Measurements from ENCODE around the gene TUB.

Gene TUB

DNA sequence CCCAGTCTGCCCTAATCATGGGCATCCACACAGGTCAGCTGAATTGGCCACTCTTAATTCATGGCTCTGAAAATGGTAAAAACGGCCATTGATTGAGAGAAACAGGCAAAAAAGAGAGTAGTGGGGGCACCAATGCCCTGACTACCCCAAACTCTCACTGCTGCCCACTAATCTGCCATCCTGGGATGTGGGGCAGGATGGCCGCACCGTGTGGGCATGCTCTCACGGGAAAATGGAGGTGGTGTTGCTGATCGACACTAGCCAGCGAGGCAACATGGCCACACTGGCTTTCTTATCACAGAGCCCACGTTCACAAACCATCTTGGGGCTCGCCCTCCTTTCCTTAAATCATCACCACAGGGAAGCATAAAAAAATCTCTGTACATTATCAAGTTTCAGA lies 11.2 kb upstream of the TUB start:
- no peak for DNase-seq (ENCODE audit: low spot score)

DNA sequence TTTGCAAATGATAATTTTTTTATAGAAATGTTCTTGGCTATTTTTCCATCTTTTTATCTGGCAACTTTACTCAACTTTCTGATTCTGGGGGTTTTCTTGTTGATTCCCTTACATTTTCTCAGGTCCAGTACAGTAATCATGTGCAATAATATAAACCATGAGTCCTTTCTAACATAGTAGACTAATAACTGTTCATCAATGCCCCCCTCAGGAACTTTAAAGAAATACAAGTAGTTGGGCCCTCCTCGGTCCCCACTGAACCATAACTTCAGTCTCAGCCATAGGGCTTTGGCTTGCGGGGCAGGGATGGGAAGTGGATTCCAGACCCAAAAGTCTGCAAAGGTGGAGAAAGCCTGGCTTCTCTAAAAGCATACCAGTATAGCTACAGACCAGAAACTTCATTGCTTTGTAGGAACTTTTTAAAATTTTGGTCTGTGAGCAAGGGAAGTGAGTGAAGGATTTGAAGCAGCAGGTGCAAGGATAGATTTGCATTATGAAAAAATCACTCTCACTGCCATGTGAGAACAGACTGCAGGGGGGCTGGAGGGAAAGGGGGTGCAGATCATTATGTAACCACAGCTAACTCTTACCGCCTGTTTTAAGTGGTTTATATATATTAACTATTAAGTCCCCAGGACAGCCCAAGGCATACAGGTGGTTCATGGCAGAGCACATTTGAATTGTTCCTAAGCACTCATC lies 10.4 kb upstream of the TUB start:
- peak; percentile 65 for DNase-seq (ENCODE audit: low spot score)

DNA sequence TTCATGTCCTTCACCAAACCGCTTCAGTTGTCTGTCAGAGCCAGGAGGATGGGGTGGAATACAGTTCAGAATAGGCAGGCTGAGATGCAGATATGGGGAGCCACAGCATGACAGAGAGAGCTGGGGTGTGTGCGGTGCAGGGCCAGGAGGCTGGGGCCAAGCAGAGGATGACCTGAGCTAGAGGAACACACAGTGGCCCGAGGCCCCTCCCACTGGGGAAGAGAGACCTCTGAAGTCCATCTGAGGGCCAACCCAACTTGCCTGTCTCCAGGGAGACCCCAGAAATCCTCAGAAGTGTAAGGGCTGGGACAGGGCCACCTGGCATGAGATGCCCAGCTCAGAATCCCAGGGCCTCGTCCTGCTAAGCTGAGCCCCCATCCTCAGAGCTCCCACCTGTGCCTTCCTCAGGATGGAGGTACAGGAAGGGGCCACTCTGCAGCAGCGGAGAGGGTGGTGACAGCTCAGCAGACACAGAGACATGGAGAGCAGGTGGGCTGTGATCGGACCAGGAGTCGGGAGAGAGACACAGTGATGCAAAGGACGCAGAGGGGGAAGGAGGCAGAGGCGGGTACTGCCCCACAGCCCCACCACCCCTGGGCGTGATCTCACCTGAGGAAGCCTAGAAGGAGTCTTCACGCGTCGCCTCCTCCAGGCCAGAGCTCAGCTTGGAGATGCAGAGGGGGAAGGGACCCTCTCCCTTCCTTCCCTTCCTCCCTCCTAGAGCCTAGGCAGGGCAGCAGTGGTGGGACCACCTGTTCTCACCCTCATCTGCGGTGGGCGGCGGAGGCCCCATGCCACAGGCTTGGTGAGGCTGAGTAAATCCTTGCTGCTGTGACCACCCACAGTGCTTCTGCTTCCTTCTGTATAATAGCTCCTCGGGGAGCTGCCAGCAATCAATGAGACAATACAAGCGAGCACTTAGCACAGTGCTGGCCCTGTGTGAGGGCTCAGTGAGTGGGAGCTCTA lies 9.1 kb upstream of the TUB start:
- DNase-seq (ENCODE audit: low spot score): no peak

DNA sequence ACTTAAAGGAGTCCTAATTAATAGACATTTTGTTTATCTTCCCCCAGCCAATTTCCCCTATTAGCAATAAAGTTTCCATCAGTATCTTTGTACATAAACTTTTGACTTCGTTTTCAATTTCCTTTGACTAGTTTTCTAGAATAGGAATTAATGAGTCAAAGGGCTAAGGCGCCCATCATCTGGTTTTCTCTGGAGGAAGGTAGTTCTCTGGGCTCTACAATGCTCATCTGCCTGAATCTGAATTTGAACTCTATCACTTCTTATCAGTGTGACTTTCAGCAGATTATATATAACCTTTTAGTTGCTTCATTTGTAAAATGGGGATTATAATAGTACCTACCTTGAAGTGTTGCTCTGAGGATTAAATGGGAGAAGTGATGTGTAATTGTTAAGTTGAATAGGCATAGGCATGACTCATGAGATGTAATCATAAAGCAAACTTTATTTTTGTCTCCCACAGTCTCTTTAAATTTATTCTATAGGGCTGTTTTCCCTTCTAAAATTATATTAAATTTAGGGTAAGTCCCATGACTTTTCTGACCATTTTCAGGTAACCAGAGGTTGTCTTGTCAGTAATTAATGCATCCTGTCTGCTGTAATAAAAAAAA lies 5.8 kb upstream of the TUB start:
- DNase-seq (ENCODE audit: low spot score): no peak

DNA sequence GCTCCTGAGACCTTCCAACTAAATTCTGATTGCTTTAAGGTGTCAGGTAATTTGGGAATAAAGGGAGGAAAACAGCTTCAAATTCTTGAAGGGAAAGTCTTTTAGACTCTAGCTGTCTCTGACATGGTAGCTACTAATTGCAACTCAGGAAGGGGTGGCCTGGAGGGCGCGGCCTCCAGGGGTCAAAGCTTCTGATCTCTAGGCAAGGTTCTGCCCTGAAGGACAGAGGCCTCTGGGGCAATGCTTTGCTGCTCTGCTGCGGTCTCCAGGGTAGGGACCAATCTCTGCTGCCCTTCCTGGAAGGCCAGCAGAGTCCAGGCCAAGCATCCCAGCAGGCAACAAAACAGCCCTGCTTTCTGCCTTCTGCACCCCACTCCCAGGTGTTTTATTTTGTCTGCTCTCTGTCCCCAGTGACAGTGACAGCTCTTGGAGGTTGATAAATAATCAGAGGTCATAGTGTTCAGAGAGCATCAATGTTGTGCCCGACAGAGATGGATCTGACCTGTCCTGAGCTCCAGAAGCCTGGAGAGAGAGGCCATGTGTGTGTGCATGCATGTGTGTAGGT lies 1.8 kb upstream of the TUB start:
- no peak for DNase-seq (ENCODE audit: low spot score)

DNA sequence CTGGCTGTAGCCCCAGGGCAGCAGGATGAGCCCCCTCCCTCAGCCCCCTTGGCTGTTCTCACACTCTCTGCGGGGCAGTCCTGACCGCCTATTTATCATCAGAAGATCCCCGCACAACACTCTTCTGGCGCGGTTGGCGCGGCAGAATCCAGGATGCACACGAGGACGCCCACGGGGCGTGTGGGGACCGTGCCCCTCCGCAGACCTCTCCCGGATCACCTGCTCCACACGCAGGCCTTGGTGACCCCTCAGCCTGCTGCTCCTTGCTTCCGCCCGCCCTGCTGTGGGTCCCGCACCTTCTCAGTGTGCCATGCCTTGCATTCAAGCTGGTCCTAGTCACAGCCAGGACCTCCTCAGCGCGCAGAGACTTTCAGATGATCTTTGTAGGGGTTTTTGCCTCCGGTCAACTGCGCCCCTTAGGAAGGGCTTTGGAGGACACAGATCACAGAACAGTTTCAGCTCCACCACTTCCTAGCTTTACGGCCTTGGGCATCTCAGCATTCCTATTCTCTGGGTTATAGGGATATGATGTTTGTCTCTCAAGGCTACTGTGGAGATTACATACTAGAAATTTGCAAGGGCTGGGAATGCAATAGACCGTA lies 841 bp upstream of the TUB start:
- DNase-seq (ENCODE audit: low spot score): no peak

DNA sequence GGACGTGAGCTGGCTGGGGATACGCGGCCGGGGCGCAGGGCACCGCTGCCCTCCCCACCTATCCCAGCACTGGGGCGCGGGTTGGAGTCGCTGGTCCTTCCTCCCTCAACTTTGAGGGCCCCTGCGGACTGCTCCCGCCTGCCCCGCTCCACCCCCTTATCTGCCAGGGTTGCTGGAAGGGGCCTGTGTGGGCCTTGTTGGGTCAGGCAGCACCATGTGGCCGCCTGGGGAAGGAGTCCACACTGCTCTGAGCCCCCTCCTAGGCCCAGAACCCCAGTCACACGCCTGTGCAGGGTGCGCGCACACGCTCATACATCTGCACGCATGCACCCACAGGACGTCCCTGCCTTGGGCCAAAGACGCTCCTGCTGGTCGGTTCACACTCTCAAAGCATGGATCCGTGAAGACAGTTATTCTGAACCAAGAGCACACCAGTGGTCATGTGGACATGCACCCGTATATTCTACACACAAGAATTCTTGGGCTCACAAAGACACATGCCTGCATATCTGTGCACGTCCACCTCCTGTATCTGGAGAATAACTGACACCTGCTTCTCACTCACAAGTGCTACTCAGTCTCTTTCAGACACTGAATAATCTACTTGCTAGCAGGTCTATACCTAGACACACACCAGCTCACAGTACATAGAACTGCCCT lies 710 bp downstream of the TUB start:
- DNase-seq (ENCODE audit: low spot score): no peak

DNA sequence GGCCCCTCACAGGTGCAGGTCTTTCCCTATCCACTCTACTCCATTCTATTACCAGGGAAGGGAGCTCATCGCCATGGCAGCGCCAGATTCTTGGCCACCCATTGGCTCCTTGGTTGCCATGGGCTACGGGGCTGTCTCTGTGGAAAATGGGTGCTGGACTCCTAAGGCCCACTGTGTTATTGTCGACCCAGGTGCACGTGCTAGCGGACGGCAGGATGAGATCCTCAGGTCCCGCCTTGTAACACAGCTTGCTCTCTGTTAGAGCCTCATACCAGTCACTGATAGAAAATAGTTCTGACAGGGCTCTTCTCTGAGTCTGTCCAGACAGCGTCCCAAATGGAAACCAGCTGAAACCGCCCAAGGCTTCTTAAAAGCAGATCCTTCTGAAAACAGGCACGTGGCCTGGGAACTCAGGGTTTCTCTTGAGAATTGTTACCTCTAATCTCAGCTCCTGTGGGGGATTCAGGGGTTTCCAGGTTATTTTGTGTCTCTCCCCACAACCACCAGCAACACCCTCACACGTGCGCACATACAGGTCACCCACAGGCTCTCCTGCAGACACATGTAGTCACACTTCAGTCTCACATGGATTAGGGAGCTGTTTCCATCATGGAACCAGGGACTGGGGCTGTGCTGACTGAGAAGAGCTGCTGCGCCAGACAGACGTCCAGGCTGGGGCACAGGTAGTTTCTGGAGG lies 1.5 kb downstream of the TUB start:
- no peak for DNase-seq (ENCODE audit: low spot score)

DNA sequence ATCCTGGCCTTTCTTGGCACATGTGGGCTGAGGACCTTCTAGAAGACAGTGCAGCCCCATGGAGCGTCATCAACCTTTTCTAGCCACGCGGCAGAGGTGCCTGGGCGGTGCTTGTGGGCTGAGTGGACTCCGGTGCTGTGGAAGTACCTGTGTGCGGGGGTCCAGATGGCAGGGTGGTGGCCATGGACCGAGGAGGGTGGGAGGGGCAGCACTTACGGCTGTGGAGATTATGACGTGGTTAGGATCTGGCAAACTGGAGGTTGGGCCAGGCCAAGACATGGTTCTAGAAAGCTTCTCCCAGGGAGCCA lies 2.0 kb downstream of the TUB start:
- no peak for DNase-seq (ENCODE audit: low spot score)

DNA sequence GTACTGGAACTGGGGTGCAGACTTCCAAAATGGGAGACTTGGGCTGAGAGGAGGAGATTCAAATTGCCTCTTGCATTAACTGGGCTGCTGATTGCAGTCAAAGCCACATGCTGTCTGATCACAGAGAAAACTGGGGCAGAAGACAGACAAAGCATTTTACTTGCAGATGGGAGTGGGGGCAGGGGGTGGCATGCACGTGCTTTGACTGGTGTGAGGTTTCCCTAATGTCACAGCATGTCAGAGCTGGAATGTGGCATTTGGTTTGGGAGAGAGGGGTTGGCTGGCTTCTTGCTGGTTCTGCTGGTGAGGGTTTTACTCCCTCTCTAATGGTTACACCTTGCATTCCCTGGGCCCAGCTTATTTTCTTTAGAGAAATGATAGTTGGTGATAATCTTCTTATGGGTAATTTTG lies 2.9 kb downstream of the TUB start:
- no peak for DNase-seq (ENCODE audit: low spot score)

DNA sequence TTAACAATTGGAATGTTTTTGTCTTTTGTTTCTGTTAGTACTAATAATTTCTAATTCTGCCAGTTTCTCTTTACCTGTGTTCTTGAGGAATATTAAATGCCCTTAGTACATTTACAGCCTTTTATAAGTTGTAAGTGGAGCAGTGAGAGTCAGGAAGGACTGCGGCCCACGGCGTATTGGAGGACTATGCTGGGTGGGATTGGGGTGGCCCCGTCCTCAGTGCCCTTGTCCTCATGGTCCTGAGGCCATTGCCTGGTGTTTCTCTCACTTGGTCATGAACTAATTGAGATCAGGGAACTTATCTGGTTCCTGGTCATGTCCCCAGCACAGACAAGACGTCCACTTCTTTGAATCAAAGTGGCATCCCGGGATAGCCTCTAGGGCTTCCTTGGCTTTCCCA lies 3.3 kb downstream of the TUB start:
- DNase-seq (ENCODE audit: low spot score): no peak

DNA sequence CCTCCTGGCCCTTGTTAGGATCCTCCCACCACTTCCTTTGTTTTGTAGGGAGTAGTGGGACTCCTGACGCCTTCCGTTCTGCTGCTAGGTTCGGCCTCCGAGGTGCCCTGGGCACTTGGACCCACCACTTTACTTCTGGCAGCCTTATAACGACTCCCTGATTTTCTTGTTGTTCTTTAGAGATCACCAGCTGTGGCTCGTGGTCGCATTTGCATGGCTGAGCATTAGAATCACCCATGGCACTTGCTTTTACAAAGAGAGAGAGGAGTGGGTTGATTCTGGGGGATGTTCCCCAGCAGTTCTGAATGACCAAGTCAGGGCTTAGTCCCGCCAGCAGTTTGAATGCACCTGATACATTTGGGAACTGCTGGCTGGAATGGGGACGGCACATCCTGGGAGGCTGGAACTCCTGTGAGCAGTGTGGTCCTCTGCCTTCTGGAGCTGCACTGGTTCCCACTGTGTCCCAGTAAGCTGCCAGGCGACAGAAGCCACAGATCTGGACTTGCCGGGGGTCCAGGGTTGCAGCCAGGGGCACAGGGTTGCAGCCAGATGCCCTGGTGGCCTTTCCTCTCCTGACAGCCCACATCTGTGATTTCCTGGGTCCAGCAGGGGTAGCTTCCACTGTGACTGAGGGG lies 4.1 kb downstream of the TUB start:
- DNase-seq (ENCODE audit: low spot score): no peak

DNA sequence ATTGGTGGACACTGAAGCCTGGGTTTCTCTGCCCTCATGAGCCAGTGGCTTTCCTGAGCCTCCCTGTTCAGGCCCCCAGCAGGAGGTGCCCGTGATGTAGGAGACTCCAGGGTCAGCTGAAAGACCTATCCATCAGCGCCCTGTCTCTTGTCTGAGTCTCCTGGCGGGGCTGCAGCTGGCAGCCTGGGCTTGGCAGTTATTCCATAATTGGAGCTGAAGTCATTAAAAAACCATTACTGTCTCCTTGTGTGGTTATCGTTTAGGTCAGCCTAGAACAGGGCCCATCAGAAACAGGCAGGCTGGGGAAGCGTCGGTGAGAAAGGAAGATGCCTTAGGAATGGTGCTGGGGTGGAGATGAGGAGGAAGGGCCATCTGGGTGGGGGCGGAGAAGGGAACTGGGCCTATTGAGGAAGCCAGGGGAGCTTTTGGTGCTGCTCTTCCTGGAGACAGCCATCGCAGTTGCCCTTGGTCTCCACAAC lies 5.0 kb downstream of the TUB start:
- DNase-seq (ENCODE audit: low spot score): no peak

DNA sequence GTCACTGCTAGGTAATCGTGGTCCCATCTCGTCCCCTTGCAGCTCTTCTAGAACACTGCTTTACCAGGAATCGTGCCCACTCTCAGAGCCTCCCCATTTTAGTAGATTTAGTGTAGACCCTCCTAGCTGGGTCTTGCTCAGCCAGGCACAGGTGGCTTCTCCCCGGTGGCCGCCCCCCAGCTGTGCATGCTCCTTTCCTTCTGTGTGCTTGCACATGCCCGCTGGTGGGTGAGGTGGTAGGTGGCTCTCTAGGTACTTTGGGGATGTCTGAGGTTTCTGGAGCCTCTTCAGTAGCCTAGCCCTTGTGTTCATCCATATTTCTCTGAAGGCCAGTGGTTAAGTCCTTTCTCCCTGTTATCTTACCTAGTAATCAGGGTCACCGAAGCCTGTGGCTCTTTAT lies 5.6 kb downstream of the TUB start:
- no peak for DNase-seq (ENCODE audit: low spot score)

DNA sequence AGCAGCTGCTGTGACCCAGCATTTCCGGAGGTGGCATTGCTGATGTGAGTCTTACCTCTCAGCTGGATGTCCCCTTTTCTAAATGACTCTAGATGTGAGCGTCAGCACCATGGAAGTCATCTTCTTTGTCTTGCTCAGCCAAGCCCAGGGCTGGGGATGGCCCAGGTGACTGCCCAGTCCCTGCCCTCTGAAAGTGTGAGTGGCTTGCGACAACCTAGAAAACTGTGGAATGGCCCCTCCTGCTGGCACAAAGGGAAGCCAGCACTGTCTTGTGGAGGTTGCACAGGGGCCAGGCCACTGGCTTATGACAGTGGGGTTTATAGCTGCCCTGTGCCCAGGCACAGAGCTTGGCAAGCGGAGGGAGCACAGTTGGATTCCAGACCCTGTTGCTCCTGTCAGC lies 6.2 kb downstream of the TUB start:
- DNase-seq (ENCODE audit: low spot score): no peak

DNA sequence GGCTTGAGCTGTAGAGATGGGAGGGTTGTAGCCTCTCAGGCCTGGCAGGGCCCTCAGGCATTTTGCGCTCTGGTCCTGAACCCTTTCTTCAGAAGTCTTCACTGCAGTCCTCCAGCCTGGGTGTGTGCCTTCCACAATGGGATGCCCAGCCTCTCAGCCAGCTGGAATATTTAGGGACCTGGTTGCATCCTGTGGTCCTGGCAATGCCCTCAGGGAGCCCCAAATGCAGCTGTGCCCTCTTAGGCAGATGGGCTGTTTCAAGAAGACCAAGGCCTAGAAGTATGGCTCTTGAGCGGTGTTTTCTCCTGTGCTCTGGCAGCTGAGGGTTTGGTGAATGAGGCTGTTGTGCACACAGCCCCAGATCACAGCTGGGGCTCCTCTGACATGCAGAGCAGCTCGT lies 6.7 kb downstream of the TUB start:
- DNase-seq (ENCODE audit: low spot score): no peak

DNA sequence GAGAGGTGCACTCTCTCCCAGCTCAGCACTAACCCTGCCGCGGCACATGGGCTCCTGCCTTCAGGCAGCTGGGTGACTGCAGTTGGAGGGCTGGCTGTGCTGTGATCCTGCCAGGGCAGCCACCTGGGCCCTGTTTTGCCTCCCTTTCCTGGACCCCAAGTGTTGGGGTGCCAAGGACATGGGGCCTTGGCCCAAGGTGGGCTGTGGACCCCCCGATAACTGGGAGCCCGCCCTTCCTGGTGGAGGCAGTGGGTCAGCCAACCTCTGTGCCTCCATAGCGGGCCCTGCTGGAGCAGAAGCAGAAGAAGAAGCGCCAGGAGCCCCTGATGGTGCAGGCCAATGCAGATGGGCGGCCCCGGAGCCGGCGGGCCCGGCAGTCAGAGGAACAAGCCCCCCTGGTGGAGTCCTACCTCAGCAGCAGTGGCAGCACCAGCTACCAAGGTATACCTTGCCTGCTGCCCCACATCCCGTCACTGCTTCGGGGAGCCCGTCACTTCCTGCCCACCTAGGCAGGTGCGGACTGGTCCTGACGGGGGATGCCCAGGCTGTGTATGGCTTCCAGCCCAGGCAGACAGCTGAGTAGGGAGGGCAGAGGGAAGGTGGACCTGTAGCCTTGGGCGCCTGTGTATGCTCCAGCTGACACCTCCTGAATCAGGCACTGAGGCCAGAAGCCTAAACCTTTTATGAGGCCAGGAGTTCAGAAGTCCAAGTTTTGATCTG lies 8.9 kb downstream of the TUB start:
- DNase-seq (ENCODE audit: low spot score): no peak

DNA sequence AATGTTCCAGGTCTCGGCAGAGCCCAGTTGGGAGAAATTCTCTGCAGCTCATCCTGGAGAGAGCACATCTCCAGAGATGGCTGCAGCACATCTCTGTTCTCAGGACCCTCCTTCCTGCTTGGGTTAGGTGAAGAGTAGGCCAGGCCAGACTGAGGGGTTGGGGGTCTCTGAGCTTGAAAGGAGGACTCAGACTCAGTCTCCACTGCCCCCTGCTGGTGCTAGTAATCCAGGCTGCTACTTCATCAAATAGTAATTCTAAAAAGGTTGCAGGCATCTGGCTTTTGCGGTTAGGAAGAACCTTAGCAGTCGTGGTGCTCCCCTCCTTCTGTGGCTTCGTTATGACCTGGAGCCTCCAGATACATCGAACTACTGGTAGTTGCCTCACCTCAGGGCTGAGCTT lies 9.7 kb downstream of the TUB start:
- peak; percentile 42 for DNase-seq (ENCODE audit: low spot score)

DNA sequence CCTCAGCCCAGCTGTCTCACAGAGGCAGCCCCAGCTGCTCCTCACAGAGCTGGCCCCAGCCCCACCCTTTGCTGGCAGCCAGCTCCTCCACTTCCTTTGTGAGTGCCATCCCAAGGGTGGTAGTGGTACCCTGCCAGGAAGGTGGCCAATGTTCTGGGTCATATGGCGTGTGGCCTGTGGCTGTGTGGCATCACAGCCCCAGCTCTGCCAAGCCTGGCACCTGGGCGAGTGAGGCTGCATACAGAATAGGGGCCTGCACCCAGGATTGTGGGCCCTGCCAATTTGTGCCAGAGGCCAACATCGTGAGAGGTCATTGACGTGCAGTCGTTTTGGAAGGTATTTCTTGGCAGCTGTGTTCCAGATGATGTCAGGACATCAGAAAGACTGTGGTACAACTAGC lies 10.7 kb downstream of the TUB start:
- no peak for DNase-seq (ENCODE audit: low spot score)

Measured in HuH-7 (cell line).